ENCODE data around the gene TRIM3.

TRIM3 gene

DNA sequence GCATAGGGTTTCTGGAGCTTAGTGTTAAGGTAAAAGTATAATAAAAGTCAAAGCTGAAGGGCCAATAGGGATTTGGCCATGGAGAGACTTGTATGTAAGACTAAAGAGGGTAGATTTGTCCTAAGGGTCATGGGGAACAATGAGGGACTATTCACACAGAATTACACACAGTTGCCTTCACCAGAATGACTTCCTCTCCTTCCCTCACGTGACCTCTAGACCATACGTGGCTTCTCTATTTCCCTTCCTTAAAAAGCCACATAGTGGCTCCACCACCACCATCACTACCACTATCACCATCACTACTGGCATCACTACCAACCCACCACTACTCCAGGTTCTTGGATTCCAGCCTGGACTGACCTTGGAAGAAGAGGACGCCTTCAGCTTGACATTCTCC is 35.7 kb downstream of the TRIM3 start:
- DNase-seq (ENCODE audit: low read depth in 2 of 2), result no peak

DNA sequence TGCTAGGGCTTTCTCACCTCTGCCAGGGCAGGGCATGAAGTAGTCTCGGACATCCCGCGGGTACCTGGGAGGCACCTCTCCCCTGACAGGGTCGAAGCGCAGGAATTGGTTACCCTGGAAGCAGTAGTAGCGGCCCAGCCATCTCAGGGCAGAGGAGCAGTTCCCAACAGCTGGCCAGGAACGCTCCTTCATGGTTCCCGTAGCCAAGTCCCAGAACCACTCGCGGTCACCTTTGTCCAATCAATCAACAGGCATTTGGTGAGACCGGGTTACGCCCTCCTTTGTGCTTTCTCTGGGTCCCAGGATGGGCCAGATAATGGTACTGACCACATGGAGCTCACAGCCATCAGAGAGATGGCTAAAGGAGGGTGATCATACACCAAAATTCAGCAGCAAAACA is 36.3 kb downstream of the TRIM3 start:
- no peak for DNase-seq (ENCODE audit: low read depth in 2 of 2)

DNA sequence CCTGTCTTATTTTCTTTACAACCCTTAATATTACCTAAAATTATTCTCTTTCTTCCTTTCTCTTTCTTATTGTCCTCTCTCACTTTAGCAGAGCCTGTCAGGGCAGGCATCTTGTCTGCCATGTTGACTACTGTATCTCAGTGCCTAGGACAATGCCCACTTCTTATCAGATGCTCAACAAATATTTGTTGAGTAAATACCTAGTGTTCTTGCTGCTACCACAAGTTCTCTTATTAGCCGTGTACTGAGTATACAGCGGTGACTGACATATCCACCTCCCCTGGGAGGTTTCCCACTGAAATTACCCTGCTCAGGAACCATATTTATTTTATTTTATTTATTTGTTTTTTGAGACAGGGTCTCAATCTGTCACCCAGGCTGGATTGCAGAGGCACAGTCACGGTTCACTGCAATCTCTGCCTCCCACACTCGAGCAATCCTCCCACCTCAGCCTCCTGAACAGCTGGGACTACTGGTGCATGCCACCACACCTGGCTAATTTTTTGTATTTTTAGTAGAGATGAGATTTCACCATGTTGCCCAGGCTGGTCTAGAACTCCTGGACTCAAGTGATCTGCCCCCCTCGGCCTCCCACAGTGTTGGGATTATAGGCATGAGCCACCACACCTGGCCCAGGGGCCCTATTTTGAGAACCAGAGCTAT is 39.6 kb downstream of the TRIM3 start:
- no peak for DNase-seq (ENCODE audit: low read depth in 2 of 2)

- no peak for DNase-seq (ENCODE audit: low read depth in 2 of 2)
Measured at GRCh38 chr11:6431861-6432260, 41.9 kb downstream of the TRIM3 start.

- DNase-seq (ENCODE audit: low read depth in 2 of 2), result no peak
Measured at GRCh38 chr11:6427516-6427915, 46.2 kb downstream of the TRIM3 start.

DNA sequence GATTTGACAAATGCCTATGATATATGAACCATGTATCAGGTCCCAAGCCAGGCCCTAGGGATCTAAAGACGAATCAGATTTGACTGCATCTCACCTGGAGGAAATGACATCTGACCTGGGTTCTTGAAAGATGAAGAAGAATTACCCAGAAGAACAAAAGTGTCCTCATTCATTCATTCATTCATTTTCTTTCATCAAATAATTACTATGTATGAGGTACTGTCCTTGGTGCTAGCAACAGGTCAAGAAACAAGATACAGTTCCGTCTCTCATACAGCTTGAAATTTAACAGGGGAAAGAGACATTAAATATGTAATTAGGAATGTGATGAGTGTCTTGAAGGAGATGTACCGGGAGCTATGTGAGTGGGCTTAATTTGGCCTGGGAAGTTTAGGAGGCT is 53.1 kb downstream of the TRIM3 start:
- no peak for DNase-seq (ENCODE audit: low read depth in 2 of 2)

- DNase-seq (ENCODE audit: low read depth in 2 of 2), result peak; percentile 62 to 66
Measured at GRCh38 chr11:6419009-6419631, 54.6 kb downstream of the TRIM3 start, which contains the start of gene APBB1. Gene APBB1 (minus strand): TSS chr11:6419094. CDS start chr11:6411347, 7,747 bp downstream.

- DNase-seq (ENCODE audit: low read depth in 2 of 2), result no peak
Measured at GRCh38 chr11:6418557-6419008, 55.2 kb downstream of the TRIM3 start.

DNA sequence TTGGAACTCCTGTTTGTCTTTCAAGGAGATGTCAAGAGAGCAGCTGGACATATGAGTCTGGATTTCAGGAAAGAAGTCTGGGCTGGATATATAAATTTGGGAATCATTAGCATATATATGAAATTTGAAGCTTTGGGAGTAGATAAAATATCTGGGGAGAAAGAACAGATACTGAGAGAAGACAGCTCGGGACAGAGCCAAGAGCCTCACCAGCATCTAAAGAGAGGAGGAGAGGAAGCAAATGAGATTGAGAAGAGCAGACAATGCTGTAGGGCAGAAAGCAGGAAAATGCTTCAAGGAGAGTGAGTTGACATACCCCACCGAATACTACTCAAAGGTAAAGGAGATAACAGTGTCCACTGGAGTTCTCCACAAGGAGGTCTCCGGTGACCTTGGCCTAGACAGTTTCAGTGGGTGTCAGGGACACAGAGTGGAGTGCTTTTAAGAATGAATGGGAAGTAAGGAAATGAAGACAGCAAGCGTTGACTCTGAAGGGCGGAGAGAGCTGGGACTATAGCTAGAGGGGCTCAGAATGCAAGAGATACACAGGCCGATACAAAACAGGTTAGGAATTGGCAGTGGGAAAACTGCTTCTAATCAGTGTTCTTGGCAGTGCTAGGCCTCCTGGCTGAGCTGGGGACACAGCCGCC is 55.7 kb downstream of the TRIM3 start:
- no peak for DNase-seq (ENCODE audit: low read depth in 2 of 2)

DNA sequence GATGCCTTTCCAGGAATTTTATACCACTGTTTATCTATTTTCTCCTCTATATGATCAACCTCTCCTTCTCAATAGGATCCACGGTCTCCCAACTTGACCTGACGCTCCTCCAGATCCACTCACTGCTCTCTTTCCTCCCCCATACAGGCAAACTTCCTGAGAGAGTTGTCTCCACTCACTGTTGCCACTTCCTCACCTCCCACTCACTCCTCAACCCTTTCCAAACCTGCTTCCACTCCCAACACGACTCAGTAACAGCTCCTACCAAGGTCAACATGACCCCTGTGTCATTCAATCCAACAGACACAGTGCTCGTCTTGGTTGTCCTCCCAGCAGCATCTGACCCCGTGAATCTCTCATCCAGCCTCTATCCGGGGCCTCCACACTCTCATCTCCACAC is 57.9 kb downstream of the TRIM3 start:
- DNase-seq (ENCODE audit: low read depth in 2 of 2), result no peak

DNA sequence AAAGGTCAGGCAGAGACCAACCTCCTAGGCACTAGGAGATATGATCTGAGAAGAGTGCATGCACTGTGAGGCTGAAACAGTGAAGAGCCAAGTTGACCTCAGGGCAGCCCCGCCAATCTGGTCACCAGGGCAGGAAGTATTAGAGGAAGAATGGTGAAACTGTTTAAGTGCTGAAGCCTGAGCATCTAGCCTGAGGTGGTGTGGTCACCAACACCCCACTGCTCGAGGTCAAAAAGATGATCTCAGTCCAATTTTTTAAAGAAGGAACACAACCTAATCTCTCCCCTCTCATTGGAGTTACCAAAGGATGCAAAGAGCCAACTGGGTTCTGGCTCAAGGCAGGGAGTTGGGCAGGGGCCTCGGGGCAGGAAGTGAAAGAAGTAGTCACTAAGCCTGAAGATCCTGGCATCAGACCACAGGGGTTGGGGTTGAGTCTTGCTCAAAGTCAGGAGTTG is 58.8 kb downstream of the TRIM3 start:
- DNase-seq (ENCODE audit: low read depth in 2 of 2), result no peak

DNA sequence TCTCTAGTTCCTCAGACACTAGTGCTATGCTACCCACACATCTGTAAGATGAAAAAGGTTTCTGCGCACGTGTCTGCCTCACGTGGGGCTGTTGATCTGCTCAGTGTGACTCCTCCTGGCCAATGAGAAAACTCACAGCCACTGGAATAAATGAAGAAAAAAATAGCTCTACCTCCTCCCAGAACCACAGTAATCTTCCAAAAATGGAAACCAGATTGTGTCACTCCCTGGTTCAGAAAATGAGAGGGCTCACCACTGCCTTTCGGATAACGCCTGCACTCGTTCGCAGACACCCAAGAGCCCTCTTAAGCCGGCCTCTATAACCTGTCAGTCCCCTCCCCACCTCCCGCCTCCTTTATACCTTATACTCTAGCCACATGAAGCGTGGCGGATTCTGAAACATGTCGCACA is 59.9 kb downstream of the TRIM3 start:
- peak; percentile 47 to 55 for DNase-seq (ENCODE audit: low read depth in 2 of 2)

DNA sequence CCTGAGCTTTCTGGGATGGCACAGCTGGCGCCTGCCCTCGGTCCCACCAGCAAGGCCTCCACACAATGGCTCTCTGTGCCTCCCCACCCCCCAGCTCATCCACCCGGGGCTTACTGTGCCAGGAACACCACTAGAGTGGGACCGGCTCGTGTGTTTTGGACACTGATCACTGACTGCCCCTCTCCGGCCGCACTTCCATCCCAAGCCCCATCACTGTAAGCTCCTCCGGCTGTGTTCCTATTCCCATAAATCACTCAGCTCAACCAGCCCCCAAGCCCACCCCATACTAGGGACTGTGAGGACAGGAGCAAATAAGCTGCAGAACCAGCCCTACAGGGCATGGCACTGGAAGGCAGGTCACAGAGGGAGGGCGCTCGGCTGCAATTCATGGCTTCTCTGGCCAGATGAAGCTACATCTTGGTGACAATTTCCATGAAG is 62.1 kb downstream of the TRIM3 start:
- no peak for DNase-seq (ENCODE audit: low read depth in 2 of 2)

- no peak for DNase-seq (ENCODE audit: low read depth in 2 of 2)
Measured at GRCh38 chr11:6410695-6411430, 62.9 kb downstream of the TRIM3 start.

- DNase-seq (ENCODE audit: low read depth in 2 of 2), result no peak
Measured at GRCh38 chr11:6406370-6406769, 67.4 kb downstream of the TRIM3 start.

DNA sequence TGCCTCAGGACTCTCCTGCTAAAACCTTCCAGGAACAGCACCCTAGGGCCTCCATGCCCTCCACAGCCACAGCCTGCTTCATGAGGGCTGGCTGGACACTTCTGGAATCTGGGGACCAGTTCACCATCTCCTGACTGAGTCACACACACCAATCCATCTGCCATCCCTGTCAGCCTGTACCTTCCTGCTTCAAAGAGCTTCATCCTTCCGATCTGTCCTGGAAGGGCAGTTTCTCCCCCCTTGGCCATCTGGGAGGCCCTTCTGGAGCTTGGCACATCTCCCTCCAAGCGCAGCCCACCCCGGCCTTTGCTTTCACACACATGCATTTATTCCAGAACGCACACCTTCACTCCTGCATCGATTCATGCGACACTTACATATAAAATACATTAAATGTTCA is 67.9 kb downstream of the TRIM3 start:
- no peak for DNase-seq (ENCODE audit: low read depth in 2 of 2)

DNA sequence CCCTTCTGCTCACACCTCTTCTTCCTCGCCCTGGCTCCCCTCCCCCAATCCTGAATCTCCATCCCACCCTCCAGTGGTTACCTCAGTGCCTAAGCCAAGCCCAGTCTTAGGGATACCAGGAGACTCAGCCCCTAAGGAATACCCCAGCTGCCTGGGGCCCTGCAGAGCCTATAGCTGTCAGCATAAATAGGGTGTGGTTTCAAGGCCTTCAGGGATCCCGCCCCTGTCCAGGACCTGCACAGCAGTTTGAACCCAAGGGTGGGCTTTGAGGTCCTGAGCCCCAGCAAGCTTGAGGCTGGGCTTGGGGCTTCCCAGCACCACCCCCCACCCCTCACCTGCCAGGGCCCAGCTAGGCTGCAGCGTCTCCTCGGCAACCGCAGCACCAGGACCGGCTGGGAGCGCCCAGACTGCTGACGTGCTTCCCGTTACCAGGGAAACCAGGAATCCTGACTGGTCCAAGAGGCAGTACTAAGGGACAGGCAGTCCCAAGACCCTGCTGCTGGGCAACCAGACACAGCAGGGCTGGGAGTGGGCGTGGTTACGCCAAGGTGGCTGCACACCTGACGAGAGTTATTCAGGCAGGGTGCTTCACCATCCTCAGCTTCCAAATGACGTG is 68.6 kb downstream of the TRIM3 start:
- DNase-seq (ENCODE audit: low read depth in 2 of 2), result no peak

DNA sequence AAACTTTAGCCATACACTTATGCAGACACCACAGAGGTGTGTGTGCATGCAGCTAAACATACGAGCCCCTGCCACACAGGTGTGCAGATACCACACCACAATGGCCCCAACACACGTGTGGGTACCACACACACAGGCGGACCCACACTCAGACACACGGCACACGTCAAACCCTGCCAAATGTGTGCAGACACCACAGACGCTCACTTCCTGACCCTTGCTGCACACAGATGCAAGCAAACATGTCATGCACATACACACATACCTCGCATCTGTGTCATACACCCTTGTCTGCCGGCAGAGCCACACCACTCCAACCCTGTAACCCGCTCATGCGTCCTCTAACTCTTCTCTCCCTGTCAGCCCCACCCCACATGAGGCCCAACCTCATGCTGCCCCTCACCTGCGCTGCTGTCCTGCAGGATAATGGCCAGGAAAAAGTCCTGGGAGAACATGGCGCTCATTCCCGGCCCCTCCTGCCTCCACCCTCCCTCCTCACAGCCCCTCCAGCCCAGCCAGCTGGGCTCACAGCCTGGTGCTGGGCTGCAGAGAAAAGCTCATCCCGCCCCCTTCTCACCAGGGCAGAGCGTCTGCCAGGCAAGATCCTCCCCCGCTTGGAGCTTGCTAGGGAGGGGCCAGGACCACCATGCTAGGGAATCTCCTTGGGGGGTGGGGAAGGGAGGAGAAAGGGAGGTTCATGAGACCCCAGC is 69.2 kb downstream of the TRIM3 start:
- no peak for DNase-seq (ENCODE audit: low read depth in 2 of 2)

- DNase-seq (ENCODE audit: low read depth in 2 of 2), result no peak
Measured at GRCh38 chr11:6403539-6403938, 70.2 kb downstream of the TRIM3 start.

DNA sequence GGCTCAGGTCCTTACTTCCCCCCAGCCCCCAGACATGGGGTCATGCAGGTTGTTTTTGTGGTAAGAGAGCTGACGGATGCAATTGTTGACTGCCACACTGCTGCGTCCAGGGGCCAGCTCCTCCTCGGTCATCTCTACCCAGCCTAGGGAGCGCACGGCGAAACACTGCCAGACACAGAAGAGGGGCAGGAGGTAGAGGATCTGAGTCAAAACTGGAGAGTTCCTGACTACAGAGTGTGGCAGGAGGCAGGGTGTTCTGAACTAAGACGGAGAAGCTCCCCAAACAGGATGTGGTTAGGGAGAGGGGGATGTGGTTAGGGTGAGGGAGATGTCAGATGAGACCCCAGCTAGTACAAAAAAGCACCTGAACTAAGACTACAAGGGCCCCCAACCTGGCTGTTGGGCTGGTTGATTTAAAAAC is 71.2 kb downstream of the TRIM3 start:
- DNase-seq (ENCODE audit: low read depth in 2 of 2), result peak in 1 of 2 donors; percentile 58

GRCh38 chr11:6402061-6402470 is 71.7 kb downstream of the TRIM3 start:
- no peak for DNase-seq (ENCODE audit: low read depth in 2 of 2)
